Astrocyte (in vitro differentiated cells and primary cell): Measurements from ENCODE around the gene MBP. TPM values are rescaled to one million over a fixed set of nuclear protein-coding genes. Genes with fewer than 3 reads are reported as not detected.

Source experiments
- DNase-seq: peaks from one replicate; pipeline ENCODE4 v3.0.0-alpha.2; 2010; ENCODE audit warnings: low read depth
- FAIRE-seq: peaks from 2 replicates; lab custom pipeline; 2011; peaks lifted over from hg19 to GRCh38; lab: Jason Lieb, UNC
- H2AFZ ChIP-seq: 2 replicates; pipeline ENCODE4 v1.6.0; 2012; ENCODE audit warnings: low read depth, low read length, inconsistent platforms
- H3K27ac ChIP-seq: 2 replicates; pipeline ENCODE4 v1.5.1; 2011; ENCODE audit warnings: low read depth, low read length, inconsistent platforms
- H3K27me3 ChIP-seq: 2 replicates; pipeline ENCODE4 v1.6.0; 2011; ENCODE audit warnings: low read length, inconsistent platforms; ENCODE audit not compliant: insufficient read depth
- H3K36me3 ChIP-seq: 2 replicates; pipeline ENCODE4 v1.5.1; 2011; ENCODE audit warnings: low read length, inconsistent platforms; ENCODE audit not compliant: insufficient read depth
- H3K4me1 ChIP-seq: 2 replicates; pipeline ENCODE4 v1.5.1; 2011; ENCODE audit warnings: low read length, inconsistent platforms; ENCODE audit not compliant: insufficient read depth
- H3K4me2 ChIP-seq: 2 replicates; pipeline ENCODE4 v1.6.0; 2012; ENCODE audit warnings: low read length, inconsistent platforms
- H3K4me3 ChIP-seq: 2 replicates; pipeline ENCODE4 v1.5.1; 2011; ENCODE audit warnings: low read depth, mild to moderate bottlenecking, low read length, inconsistent platforms; ENCODE audit not compliant: insufficient read depth
- H3K79me2 ChIP-seq: 2 replicates; pipeline ENCODE4 v1.6.0; 2012; ENCODE audit warnings: mild to moderate bottlenecking, low read length, inconsistent platforms; ENCODE audit not compliant: insufficient read depth
- H3K9ac ChIP-seq: 2 replicates; pipeline ENCODE4 v1.6.0; 2012; ENCODE audit warnings: mild to moderate bottlenecking, low read length, inconsistent platforms
- H3K9me3 ChIP-seq: 2 replicates; pipeline ENCODE4 v1.5.1; 2012; ENCODE audit warnings: low read depth, mild to moderate bottlenecking, low read length, inconsistent platforms; ENCODE audit not compliant: insufficient read depth
- H4K20me1 ChIP-seq: 2 replicates; pipeline ENCODE4 v1.6.0; 2012; ENCODE audit warnings: low read length, inconsistent platforms; ENCODE audit not compliant: insufficient read depth
- H3K27ac Mint-ChIP-seq: one replicate; pipeline ENCODE4 v1.8.0; 2021; ENCODE audit warnings: mild to moderate bottlenecking, mixed read lengths; ENCODE audit not compliant: unreplicated experiment
- H3K27me3 Mint-ChIP-seq: one replicate; pipeline ENCODE4 v1.8.0; 2021; ENCODE audit warnings: low read depth, mixed read lengths; ENCODE audit not compliant: unreplicated experiment
- H3K36me3 Mint-ChIP-seq: one replicate; pipeline ENCODE4 v1.8.0; 2021; ENCODE audit warnings: low read depth, mixed read lengths; ENCODE audit not compliant: unreplicated experiment
- H3K4me1 Mint-ChIP-seq: one replicate; pipeline ENCODE4 v1.8.0; 2021; ENCODE audit warnings: low read depth, mixed read lengths; ENCODE audit not compliant: unreplicated experiment
- H3K4me3 Mint-ChIP-seq: one replicate; pipeline ENCODE4 v1.8.0; 2021; ENCODE audit warnings: mild to moderate bottlenecking, moderate library complexity, mixed read lengths; ENCODE audit not compliant: unreplicated experiment
- H3K9me3 Mint-ChIP-seq: one replicate; pipeline ENCODE4 v1.8.0; 2021; ENCODE audit warnings: mild to moderate bottlenecking, mixed read lengths; ENCODE audit not compliant: unreplicated experiment
- CTCF ChIP-seq: IDR thresholded peaks from 2 replicates; pipeline ENCODE4 v1.5.1; 2011; ENCODE audit warnings: low read depth, mild to moderate bottlenecking, inconsistent platforms, low read length, moderate library complexity; ENCODE audit not compliant: insufficient read depth
- EZH2 ChIP-seq: IDR thresholded peaks from 2 replicates; pipeline ENCODE4 v1.6.1; 2012; ENCODE audit warnings: mild to moderate bottlenecking, low read length, inconsistent platforms; ENCODE audit not compliant: insufficient read depth
- total RNA-seq: library from RNA; stranded (reverse); gene quantifications from 2 replicates; pipeline ENCODE4 v1.2.1, GENCODE V29; 2021

Gene MBP
- total RNA-seq, 1 donor from 2014 or later = 11.4 TPM

- Histone ChIP-seq H3K27ac (no peak overlapping the region), H2AFZ (no peak overlapping the region), H3K27me3 (no peaks in the 10 kb centered on the region), H3K9ac (no peak overlapping the region), H3K79me2 (no peaks in the 10 kb centered on the region), H3K4me1 (peaks cover 15% of the 10 kb centered on the region), H3K9me3 (no peaks in the 10 kb centered on the region), H3K4me3 (no peak overlapping the region), H3K36me3 (no peaks in the 10 kb centered on the region), H4K20me1 (no peaks in the 10 kb centered on the region), H3K4me2 (no peak overlapping the region)
- H3K36me3 Mint-ChIP-seq = peaks cover 2% of the 10 kb centered on the region
- H3K27ac Mint-ChIP-seq = no peak overlapping the region
- DNase-seq (no peak), FAIRE-seq (no peak)
- TF ChIP-seq EZH2 (no peak), CTCF (no peak)
- peaks cover 5% of the 10 kb centered on the region for H3K27me3 Mint-ChIP-seq
- H3K9me3 Mint-ChIP-seq = no peaks in the 10 kb centered on the region
- no peak overlapping the region for H3K4me3 Mint-ChIP-seq
- peaks cover 6% of the 10 kb centered on the region for H3K4me1 Mint-ChIP-seq
Measured at GRCh38 chr18:77038182-77038858, 94.3 kb downstream of the MBP start.

- peaks cover 5% of the 10 kb centered on the region for H3K27me3 Mint-ChIP-seq
- Histone ChIP-seq H3K4me3 (no peak overlapping the region), H3K27me3 (no peaks in the 10 kb centered on the region), H2AFZ (no peak overlapping the region), H3K79me2 (no peaks in the 10 kb centered on the region), H3K9ac (no peak overlapping the region), H3K27ac (no peak overlapping the region), H4K20me1 (no peaks in the 10 kb centered on the region), H3K4me2 (no peak overlapping the region), H3K36me3 (no peaks in the 10 kb centered on the region), H3K9me3 (no peaks in the 10 kb centered on the region), H3K4me1 (peaks cover 15% of the 10 kb centered on the region)
- TF ChIP-seq EZH2 (no peak), CTCF (no peak)
- H3K4me3 Mint-ChIP-seq = no peak overlapping the region
- no peak overlapping the region for H3K27ac Mint-ChIP-seq
- peaks cover 6% of the 10 kb centered on the region for H3K4me1 Mint-ChIP-seq
- H3K36me3 Mint-ChIP-seq = peaks cover 2% of the 10 kb centered on the region
- H3K9me3 Mint-ChIP-seq = no peaks in the 10 kb centered on the region
- DNase-seq (no peak), FAIRE-seq (no peak)
Measured at GRCh38 chr18:77037567-77037966, 95.0 kb downstream of the MBP start.
